ENCODE measurements around the gene ADGRV1.

Gene ADGRV1

DNA sequence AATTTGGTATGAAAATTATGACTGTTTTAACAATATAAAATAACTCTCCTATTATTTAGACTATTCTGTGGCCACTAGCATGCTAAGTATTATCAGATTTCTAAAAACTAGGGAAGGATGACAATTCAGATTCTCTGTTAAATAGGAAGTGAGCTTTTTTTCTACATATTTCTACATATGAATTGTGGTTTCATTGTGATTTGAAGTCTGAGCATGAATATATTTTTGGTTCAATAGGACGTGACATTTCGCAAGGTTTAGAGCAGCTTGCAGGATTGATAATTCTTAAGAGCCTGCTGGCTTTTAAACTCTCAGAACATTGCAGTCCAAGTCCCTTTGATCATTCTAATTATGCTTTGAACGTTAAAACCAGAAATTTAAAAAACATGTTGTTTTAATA, 82.9 kb downstream of the ADGRV1 start:
- Histone ChIP-seq H3K4me3 (ENCODE audit: insufficient read depth, low read length, poor library complexity, severe bottlenecking) (no peak overlapping the region), H3K27ac (ENCODE audit: low read depth, low read length) (no peak overlapping the region), H3K9ac (ENCODE audit: low read length) (no peak overlapping the region), H3F3A (ENCODE audit: insufficient read depth) (no peaks in the 10 kb centered on the region), H2AFZ (ENCODE audit: low read depth, low read length, severe bottlenecking) (no peak overlapping the region), H4K20me1 (ENCODE audit: low read depth, low read length) (no peaks in the 10 kb centered on the region), H3K9me3 (ENCODE audit: insufficient read depth, low read length) (no peaks in the 10 kb centered on the region), H3K4me2 (ENCODE audit: low read depth, low read length, poor library complexity, severe bottlenecking) (no peak overlapping the region), H3K9me2 (replicated peaks; ENCODE audit: insufficient read depth, low read length) (no peaks in the 10 kb centered on the region), H3K79me2 (ENCODE audit: insufficient read depth, low read length) (no peaks in the 10 kb centered on the region), H3K27me3 (ENCODE audit: low read length) (no peaks in the 10 kb centered on the region), H3K36me3 (ENCODE audit: low read length) (no peaks in the 10 kb centered on the region)
- TF ChIP-seq EZH2phosphoT487 (conservative IDR thresholded peaks at IDR 0.05; ENCODE audit: low read length), result no peak

DNA sequence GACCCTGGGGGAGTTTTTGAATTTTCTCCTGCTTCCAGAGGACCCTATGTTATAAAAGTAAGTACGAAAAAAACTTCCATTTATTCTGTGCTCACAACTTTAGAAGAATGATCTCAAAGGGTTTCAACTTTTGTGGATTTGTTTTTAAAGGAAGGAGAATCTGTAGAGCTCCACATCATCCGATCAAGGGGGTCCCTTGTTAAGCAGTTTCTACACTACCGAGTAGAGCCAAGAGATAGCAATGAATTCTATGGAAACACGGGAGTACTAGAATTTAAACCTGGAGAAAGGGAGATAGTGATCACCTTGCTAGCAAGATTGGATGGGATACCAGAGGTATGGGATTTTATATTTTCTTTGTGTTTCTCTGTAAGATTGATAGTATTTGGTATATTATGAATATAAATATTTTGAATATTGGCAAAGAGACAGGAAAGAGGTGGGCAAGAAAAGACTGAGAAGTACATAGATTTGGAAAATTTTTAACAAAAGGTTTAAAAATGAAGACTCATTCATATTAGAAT, 84.2 kb downstream of the ADGRV1 start:
- H3K9ac ChIP-seq (ENCODE audit: low read length), result no peak overlapping the region
- H3K4me2 ChIP-seq (ENCODE audit: low read depth, low read length, poor library complexity, severe bottlenecking), result no peak overlapping the region
- no peaks in the 10 kb centered on the region for H3K9me2 ChIP-seq (replicated peaks; ENCODE audit: insufficient read depth, low read length)
- no peak overlapping the region for H3K4me3 ChIP-seq (ENCODE audit: insufficient read depth, low read length, poor library complexity, severe bottlenecking)
- H2AFZ ChIP-seq (ENCODE audit: low read depth, low read length, severe bottlenecking), result no peak overlapping the region
- H4K20me1 ChIP-seq (ENCODE audit: low read depth, low read length), result no peaks in the 10 kb centered on the region
- H3K36me3 ChIP-seq (ENCODE audit: low read length), result no peaks in the 10 kb centered on the region
- H3K79me2 ChIP-seq (ENCODE audit: insufficient read depth, low read length), result no peaks in the 10 kb centered on the region
- H3K27ac ChIP-seq (ENCODE audit: low read depth, low read length), result no peak overlapping the region
- no peaks in the 10 kb centered on the region for H3F3A ChIP-seq (ENCODE audit: insufficient read depth)
- TF ChIP-seq CTCF (IDR thresholded peaks at IDR 0.05; ENCODE audit: insufficient read depth, low read length, poor library complexity, severe bottlenecking) (no peak), EZH2phosphoT487 (conservative IDR thresholded peaks at IDR 0.05; ENCODE audit: low read length) (no peak)
- no peaks in the 10 kb centered on the region for H3K9me3 ChIP-seq (ENCODE audit: insufficient read depth, low read length)
- no peaks in the 10 kb centered on the region for H3K27me3 ChIP-seq (ENCODE audit: low read length)

DNA sequence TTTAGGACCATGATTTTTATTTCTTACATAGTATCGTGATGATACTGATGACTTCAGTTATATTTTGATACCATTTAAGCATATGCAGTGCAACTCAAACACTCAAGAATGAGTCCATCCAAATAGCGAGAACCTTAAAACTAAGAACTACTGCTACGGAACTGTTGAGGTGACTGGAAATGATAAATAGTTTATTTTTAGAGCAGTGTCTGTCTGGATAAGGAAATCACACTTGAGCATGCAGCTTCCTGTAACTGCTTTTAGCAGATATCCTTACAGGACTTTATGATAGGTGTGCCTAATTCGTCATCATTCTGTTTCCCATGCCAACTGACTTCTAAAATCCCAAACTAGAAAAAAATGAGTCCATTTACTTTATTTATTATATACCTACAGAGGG, 85.5 kb downstream of the ADGRV1 start:
- Histone ChIP-seq H4K20me1 (ENCODE audit: low read depth, low read length) (no peaks in the 10 kb centered on the region), H3K27me3 (ENCODE audit: low read length) (no peaks in the 10 kb centered on the region), H3K9ac (ENCODE audit: low read length) (no peak overlapping the region), H3K4me3 (ENCODE audit: insufficient read depth, low read length, poor library complexity, severe bottlenecking) (no peak overlapping the region), H3K9me2 (replicated peaks; ENCODE audit: insufficient read depth, low read length) (no peaks in the 10 kb centered on the region), H3F3A (ENCODE audit: insufficient read depth) (no peaks in the 10 kb centered on the region), H3K79me2 (ENCODE audit: insufficient read depth, low read length) (no peaks in the 10 kb centered on the region), H2AFZ (ENCODE audit: low read depth, low read length, severe bottlenecking) (no peak overlapping the region), H3K27ac (ENCODE audit: low read depth, low read length) (no peak overlapping the region), H3K9me3 (ENCODE audit: insufficient read depth, low read length) (no peaks in the 10 kb centered on the region), H3K4me2 (ENCODE audit: low read depth, low read length, poor library complexity, severe bottlenecking) (no peak overlapping the region), H3K36me3 (ENCODE audit: low read length) (no peaks in the 10 kb centered on the region)
- TF ChIP-seq CTCF (IDR thresholded peaks at IDR 0.05; ENCODE audit: insufficient read depth, low read length, poor library complexity, severe bottlenecking), result no peak
- TF ChIP-seq EZH2phosphoT487 (conservative IDR thresholded peaks at IDR 0.05; ENCODE audit: low read length), result no peak

DNA sequence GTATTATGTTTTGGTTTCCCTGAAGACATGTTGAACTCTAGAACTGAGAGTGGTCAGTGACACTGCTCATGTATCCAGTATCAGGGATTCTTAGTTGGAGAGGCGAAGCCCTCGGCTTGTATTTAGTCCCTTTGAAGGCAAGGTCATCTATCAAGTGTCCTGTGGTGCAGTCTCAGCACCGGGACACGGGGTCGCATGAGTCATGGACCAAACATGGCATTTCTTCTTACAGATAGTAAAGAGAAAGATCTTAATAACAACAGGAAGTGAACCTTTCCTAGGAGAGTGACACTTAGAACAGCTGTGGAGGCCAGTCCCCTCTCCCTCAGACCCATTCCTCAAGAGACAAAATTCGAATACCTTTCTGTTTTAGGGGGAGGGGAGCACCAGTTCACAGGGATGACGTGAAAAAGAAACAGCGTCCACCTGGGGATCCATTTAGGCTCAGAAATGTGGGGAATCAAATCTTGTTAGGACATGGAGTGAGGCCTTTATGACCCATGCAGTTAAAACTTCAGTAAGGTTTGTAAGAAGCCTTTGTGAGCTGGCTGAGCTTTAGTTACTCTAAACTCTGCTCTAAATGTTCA, 86.5 kb downstream of the ADGRV1 start:
- H3K9me2 ChIP-seq (replicated peaks; ENCODE audit: insufficient read depth, low read length), result no peaks in the 10 kb centered on the region
- H3K4me3 ChIP-seq (ENCODE audit: insufficient read depth, low read length, poor library complexity, severe bottlenecking), result no peak overlapping the region
- no peak for TF ChIP-seq CTCF (IDR thresholded peaks at IDR 0.05; ENCODE audit: insufficient read depth, low read length, poor library complexity, severe bottlenecking)
- no peaks in the 10 kb centered on the region for H3K36me3 ChIP-seq (ENCODE audit: low read length)
- no peak overlapping the region for H3K9ac ChIP-seq (ENCODE audit: low read length)
- H3K79me2 ChIP-seq (ENCODE audit: insufficient read depth, low read length), result no peaks in the 10 kb centered on the region
- H3K4me2 ChIP-seq (ENCODE audit: low read depth, low read length, poor library complexity, severe bottlenecking), result no peak overlapping the region
- no peaks in the 10 kb centered on the region for H4K20me1 ChIP-seq (ENCODE audit: low read depth, low read length)
- no peak overlapping the region for H3K27ac ChIP-seq (ENCODE audit: low read depth, low read length)
- H3K9me3 ChIP-seq (ENCODE audit: insufficient read depth, low read length), result no peaks in the 10 kb centered on the region
- H3K27me3 ChIP-seq (ENCODE audit: low read length), result no peaks in the 10 kb centered on the region
- no peaks in the 10 kb centered on the region for H3F3A ChIP-seq (ENCODE audit: insufficient read depth)
- H2AFZ ChIP-seq (ENCODE audit: low read depth, low read length, severe bottlenecking), result no peak overlapping the region

All from SU-DHL-6 (cell line).